Left renal pelvis (tissue), 4 donors: ENCODE results near the gene FBXO11. TPM values are rescaled to one million over a fixed set of nuclear protein-coding genes. Genes with fewer than 3 reads are reported as not detected.
"Not testable (repeated sequence)": the region's sequence is repeated elsewhere in the genome, so short reads cannot be mapped to it uniquely, and the experiment has no call there.

Source experiments
- DNase-seq, 4 donors: peaks; one replicate each; pipeline ENCODE4 v3.0.0-alpha.2; 2013; ENCODE audit warnings: low read depth in 4 of 4, low spot score in 3 of 4
- polyA plus RNA-seq, 4 donors: library from polyadenylated mRNA; unstranded; fragments of 120-200 nt; gene quantifications; one replicate each; pipeline ENCODE4 v1.2.1, GENCODE V29; 2013; ENCODE audit not compliant: insufficient read length in 4 of 4

The FBXO11 gene
- polyA plus RNA-seq, 4 donors, result 82.1 to 90.4 (median 85.9) TPM

DNA sequence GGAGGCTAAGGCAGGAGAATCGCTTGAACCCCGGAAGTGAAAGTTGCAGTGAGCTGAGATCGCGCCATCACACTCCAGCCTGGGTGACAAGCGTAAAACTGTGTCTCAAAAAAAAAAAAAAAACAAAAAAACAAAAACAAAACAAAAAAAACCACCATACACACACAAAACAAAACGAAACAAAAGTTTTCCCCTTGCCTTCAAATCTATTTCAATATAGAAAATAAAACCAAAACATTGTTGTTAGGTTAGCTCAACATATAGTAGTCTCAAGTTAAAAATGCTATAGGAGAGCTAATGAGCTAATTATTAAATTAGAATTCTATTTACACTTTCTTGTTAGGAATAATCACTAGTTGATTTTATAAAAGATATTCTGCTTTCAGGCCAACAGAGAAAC is 43.3 kb downstream of the FBXO11 start:
- no peak for DNase-seq

DNA sequence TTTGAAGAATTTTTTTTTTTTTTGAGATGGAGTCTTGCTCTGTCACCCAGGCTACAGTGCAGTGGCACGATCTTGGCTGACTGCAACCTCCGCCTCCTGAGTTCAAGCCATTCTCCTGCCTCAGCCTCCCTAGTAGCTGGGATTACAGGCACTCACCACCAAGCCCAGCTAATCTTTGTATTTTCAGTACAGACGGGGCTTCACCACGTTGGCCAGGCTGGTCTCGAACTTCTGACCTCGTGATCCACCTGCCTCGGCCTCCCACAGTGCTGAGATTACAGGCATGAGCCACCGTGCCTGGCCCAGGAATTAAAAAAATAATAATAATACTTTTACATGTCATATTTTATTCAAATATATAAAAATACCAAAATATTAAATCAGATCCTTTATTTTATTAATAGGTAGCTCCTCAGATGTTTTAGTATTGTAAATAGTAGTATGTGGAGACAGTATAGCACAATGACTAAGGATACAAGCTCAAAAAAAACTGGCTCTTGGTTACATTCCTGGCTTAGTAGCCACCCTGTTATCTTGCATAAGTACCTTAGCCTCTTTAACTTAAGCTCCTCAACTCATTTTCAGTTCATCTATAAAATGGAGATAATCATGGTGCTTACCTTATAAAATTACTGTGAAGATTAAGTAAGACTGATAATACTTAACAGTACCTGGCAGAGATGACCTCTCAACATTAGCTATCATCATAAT is 53.1 kb downstream of the FBXO11 start:
- DNase-seq, result not testable (repeated sequence)

DNA sequence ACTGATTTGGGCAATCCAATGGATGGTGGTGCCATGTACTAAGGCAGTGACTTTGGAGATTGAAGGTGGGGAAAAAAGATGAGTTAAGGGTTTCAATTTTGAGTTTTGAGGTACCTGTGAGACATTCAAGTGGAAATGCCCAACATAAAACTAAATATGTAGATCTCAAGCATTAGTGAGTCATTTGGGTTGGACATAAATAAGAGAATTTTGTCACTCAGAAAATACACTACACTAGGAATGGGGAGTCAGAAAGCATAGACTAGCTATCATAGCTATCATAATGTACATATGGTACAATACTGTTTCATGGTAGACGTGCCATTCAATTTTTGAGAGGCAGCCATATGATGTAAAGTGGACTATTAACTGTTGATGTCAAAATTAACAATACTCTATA is 56.1 kb downstream of the FBXO11 start:
- no peak for DNase-seq

DNA sequence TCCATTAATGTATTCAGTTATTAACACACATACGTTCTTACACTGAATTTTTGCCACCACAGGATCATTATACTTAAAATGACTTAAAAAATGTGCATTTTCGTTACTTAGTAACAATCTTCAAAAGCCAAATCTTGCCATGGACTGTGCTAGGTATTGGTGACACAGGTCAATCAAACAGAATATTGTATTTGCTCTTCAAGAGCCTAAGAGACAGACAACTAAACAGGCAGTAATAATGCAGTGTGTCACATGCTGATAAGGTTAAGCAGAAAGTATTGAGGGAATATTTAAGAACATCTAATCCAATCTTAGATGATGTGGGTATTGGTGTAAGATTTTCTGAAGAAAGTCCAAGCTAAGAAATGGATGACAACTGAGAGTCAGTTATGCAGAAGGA is 56.9 kb downstream of the FBXO11 start:
- DNase-seq, result no peak

DNA sequence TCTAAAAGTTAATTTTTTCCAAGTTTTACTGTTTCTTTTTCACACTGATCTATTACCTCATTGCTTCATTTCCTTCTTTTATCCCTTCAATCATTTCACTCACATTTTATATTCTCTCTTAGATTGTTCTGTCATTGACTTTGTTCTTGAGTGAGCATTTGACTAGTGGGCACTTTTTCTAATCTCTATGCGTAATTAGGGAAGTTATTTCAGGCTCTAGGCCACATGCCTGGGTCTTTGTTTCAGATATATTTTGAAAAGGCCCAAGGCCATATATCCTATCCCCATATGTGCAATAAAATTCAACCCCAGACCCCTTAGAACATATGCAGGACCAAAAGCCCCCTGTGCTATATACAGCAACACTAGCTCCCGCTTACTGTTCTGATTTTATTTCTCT is 62.1 kb downstream of the FBXO11 start:
- no peak for DNase-seq

DNA sequence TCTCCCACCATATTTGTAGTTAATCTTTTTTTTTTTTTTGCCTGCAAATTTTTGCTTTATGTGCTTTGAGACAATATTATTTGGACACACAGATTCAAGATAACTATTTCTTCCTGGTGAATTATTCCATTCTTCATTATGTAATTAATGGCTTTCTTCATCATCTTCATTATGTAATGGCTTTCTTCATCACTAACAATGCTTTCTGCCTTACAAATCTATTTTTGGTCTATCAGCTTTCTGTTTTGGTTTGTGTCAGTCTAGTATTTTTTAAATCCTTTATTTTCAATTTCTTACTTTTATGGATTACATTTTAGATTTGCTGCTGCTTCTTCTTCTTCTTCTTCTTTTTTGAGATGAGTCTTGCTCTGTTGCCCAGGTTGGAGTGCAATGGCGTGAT is 62.9 kb downstream of the FBXO11 start:
- no peak for DNase-seq

DNA sequence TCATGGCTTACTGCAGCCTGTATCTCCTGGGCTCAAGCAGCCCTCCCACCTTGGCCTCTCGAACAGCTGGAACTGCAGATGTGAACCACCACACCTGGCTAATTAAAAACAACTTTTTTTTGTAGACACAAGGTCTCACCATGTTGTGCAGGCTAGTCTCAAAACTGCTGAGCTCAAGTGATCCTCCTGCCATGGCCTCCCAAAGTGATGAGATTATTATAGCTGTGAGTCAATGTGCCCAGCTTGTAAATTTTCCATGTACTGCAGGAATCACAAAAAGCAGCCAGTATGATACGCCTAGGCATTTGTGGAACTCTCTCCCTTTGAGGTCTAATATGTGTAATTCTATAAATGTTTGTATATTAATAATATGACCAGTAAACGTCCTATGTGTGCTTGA is 63.5 kb downstream of the FBXO11 start:
- no peak for DNase-seq

DNA sequence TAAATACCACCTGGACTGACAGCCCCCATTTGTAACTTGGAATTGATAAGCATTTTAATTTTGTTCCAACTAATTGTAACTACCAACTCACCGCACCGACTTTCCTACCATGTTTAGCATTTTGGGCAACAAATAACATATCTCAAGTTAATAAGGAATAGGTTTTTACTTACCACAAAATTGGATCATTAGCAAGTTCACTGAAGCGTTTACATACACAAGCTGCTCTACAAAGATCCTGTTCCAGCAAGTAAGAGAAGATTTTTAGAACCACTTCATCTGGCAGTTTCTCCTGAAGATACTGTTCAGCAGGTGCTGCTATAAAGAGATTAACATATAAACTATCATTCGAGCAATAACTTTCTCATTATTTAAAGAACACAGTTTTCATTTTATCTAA is 67.6 kb downstream of the FBXO11 start:
- DNase-seq, result no peak

DNA sequence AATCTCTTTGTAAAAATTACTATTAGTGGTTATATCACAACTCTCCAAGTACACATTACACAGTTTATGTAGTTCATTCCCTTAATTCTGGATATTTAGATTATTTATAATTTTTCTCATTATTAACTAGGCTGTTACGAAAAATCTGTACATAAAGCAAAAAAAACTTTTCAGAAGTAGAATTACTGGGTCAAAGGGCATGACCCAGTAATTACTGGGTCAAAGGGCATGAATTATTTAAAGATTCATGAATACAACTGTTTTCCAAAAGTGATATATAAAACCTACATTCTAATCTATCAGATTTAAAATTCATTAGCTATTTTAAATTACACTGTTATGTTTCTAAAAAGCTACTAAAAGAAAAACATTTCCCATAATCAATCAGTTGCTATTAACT is 68.0 kb downstream of the FBXO11 start:
- no peak for DNase-seq

DNA sequence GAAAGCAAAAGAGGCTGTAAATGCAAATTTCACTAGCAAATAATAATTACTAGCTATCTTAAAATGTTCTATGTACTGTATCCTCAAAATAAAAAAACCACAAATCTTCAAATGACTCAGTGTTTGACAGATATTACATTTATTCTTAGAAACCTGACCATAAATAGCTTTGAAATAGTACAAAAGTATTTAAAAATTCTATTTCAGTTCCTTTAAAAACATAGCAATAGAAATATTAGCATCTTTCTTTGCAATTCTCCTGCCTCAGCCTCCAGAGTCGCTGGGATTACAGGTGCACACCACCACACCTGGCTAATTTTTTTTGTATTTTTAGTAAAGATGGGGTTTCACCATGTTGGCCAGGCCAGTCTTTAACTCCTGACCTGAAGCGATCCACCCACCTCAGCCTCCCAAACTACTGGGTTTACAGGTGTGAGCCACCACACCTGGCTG is 72.8 kb downstream of the FBXO11 start:
- no peak for DNase-seq

DNA sequence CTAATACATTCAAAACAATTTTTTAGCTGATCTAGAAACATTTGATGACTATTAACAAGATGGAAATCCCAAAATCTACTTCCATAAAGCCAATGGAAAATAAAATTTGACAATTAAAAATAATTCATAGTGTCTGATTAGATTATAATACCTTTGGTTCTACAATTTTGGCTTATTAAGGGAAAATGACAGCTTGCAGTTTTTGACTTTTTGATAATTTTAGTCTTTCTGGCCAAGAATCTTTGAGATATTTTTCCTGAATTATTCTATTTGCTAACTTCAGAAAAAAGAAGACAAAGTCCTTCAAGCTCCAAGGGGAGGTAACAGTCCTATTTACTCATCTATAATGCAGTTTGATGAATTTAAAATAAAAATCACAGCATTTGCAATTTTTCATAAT is 83.8 kb downstream of the FBXO11 start:
- no peak for DNase-seq

DNA sequence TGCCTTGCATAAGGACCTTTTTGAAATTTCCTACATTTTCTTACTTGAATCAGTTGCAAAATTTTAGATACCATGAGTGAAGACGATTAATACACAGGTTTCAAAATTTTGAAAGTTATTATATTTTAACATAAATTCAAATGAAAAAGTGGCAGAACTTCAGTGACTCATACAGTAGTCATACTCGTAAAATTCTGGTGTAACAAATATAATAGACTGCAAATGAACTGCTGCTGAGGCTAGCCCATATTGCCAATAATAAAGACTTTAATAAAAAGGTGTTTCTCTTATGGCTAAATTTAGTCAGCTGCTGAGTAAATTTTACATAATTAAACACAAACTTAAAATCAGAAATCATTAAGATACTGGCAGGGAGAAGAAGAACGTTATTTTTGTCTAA is 86.5 kb downstream of the FBXO11 start:
- no peak for DNase-seq

DNA sequence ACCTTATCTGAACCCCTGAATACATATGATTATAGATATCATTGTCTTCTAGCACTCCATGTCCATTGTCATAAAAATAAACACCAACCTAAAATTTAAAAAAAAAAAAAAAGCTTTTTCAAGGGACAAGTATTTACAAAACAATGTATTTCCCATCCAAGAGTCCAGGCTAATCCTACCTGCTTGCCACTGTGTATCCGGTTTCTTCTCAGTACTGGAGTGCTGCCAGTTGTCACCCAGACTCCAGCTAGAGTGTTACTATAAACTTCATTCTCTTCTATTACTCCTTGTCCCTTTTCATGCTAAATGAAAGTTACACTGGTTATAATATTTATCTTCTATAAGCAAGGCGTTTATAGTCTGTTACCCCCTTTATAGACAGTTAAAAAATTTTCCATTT is 87.5 kb downstream of the FBXO11 start:
- no peak for DNase-seq

DNA sequence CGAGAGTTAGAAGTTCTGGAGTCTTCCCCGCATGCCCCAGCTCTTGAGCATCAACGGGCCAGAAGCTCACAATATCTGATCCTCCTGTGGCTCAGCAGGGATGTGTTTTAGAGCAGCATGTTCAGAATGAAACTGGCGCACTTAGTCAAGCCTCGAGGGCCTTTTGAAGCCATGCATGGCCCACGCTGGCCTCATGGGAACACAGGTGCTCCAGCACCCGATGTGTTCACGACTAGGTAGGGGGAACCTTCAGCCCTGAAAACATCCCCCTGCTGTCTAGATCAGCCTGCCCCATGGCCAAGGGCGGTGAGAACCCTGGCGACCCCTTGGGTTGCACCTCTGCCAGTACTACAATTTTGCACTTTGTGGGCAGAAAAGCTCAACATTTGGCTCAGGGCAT is 90.5 kb downstream of the FBXO11 start:
- no peak for DNase-seq

DNA sequence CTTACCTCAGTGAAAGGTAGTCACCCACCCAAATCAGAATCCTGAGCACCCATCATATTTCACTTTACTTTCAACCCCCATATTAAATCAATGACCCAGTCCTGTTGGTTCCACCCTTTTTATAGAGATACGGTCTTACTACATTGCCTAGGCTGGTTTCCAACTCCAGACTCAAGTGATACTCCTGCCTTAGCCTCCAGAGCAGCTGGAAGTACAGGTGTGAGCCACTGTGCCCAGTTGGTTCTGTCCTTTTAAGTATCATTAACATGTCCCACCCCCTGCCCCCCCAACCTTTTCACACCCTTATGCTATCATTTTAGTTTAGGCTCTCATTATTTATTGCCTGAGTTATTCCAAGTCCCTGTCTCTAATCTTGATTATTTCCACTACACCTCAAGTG is 94.6 kb downstream of the FBXO11 start:
- no peak for DNase-seq

DNA sequence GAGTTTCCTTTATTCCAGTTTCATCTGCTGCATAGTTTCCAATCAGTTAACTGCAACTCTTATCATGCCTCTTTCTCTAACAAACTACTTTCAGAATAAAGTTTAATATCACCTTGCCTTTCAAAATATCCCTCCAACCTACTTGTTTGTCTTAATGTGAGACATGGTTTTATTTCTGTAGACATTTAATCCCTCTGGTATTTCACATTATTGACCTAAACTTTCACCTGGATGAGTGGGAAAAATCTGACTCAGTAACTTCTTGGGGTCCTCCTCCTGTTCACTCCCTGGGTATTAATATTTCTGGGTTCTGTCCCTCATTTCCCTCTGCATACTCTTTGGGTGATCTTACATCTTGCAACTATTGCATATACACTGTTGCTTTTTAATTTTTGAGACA is 95.4 kb downstream of the FBXO11 start:
- DNase-seq, result no peak

DNA sequence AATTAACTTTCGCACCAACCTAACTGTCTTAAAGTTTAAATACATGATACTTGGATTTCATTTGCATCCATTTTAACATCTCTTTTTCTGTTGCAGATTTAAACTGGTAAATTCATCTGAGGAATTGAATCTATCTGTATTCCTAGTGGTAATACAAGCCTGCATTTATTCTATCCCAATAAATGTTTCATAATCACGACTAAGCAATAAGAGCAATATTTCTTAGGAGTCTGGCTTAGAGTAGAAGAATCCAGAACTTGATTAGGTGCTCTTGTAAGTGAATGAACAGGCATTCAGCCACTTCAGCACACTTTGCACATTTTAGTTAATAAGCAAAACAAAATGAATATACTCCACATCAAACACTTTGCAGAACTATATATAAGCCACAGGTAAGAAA is 96.4 kb downstream of the FBXO11 start:
- DNase-seq, result no peak

DNA sequence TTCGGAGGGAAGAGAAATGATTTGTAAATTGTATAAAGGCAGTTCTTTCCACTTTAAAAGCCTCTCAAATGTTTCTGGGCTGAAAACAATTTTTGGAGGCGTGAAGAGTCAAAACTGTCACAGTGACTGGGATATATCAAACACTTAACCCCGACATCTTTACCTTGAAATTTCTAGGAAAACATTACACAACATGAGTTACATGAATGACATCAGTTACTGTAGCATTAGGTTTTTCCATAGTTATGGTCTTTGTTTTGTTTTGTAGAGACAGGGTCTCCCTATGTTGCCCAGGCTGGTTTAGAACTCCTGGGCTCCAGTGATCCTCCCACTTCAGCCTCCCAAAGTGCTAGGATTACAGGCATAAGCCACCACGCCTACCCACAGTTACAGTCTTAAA is 97.7 kb downstream of the FBXO11 start:
- no peak for DNase-seq

DNA sequence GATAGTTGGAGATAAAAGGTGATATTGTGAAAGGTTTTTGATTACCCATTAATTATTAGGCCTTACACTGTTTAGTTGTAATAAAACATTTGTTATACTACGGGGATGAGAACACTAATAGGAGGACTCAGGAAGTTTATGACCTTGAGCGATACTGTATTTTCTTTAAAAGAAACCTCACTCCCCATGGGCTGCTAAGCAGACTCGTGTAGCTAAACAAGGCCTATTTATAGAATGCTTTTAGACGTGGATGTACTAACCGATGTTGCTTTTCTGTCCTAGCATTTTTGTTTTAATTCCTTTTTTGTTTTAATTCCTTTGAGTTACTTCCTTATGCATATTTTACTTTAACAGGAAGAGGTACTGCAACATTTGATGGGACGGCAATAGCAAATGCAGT is 100.4 kb downstream of the FBXO11 start:
- no peak for DNase-seq

DNA sequence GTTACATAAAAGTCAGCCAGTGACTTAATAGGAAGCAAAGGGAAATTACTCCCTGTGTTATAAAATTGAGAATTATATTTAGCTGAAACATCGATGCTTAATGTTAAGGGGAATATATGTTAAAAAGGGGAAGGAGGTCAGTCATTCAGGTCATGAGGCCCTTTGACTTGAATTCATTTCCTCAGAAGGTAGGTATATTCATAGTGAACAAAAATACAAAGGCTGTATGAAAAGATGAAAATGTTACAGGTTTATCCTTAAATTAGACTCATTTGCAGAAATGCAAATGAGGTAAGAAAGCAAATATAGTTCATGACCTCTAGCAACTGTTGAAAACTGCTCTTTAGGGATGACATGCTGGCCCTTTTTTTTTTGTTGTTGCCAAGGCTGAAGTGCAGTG is 102.5 kb downstream of the FBXO11 start:
- no peak for DNase-seq

DNA sequence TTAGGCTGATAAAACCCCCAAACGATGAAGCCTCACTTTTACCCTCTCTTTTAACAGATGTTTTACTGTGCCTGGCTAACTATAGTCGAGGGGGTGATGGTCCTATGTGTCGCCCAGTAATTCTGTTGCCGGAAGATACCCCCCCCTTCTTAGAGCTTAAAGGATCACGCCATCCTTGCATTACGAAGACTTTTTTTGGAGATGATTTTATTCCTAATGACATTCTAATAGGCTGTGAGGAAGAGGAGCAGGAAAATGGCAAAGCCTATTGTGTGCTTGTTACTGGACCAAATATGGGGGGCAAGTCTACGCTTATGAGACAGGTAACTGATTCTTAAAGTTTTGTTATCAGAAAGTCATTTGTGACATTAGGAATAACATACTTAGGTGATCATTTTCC is 102.9 kb downstream of the FBXO11 start:
- no peak for DNase-seq

DNA sequence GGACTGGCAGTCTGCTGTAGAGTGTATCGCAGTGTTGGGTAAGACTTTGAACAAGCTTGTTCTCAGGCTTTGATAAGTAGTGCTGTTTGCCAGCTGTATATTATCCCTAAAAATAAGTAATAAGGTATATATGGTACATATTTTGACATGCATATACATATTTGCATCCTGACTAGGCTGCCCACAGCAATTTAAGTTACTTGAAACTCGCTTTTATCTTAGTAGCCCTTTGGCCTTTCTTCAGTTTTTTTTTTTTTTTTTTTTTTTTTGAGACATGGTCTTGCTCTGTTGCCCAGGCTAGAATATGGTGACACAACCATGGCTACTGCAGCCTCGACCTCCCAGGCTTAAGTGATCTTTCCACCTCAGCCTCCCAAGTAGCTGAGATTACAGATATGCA is 105.2 kb downstream of the FBXO11 start:
- no peak for DNase-seq

DNA sequence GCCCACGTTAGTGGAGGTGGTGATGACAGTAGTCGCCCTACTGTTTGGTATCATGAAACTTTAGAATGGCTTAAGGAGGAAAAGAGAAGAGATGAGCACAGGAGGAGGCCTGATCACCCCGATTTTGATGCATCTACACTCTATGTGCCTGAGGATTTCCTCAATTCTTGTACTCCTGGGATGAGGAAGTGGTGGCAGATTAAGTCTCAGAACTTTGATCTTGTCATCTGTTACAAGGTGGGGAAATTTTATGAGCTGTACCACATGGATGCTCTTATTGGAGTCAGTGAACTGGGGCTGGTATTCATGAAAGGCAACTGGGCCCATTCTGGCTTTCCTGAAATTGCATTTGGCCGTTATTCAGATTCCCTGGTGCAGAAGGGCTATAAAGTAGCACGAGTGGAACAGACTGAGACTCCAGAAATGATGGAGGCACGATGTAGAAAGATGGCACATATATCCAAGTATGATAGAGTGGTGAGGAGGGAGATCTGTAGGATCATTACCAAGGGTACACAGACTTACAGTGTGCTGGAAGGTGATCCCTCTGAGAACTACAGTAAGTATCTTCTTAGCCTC is 107.2 kb downstream of the FBXO11 start:
- no peak for DNase-seq
